IPS-NIHi11 (cell line): ENCODE data around the gene QDPR.

Source experiments
- DNase-seq: peaks from one replicate; pipeline ENCODE4 v3.0.0; 2012; ENCODE audit warnings: mixed read lengths, low spot score

Gene QDPR

DNA sequence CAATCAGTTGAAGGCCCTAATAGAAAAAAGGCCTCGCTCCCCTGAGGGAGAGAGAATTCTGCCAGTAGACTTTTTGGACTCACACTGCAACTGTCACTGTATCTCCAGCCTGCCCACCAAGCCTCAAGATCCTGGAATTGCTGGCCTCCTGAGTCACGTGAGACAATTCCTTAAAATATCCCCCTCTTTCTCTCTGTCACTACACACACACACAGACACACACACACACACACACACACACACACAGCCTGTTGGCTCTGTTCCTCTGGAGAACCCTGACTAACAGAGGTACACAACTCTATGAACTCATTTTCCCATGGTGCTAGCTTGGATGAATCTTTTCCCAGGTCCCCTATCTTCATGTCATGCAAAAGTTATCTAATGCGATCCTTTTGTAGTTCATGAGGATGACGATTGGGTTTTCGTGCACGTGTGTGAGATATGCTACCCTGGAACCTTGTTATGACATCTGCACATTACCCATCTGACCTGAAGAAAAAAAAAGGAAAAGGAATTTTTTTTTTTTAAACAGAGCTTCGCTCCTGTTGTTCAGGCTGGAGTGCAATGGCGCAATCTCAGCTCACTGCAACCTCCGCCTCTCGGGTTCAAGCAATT lies 16.8 kb upstream of the QDPR start:
- no peak for DNase-seq

GRCh38 chr4:17526695-17527477 lies 15.0 kb upstream of the QDPR start:
- no peak for DNase-seq

DNA sequence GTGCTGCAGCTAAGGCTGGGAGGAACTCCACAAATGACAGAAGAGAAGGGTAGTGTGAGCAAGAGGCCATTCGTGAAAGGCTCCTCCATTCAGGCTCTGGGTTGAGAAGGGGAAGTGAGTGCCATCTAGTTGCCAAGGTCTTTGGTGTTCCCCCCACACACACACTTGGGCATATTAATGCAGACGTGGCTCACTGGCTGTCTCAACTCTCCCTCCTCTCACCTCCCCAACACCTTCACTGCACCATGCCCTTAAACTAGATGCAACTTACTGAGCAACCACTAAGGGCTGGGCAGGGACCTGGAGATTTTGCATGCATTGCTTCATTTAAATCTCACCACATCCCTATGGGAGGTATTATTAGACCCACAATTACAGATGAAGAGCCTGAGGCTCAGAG lies 11.8 kb upstream of the QDPR start:
- no peak for DNase-seq

- DNase-seq, result no peak
Measured at GRCh38 chr4:17521595-17521994, 9.7 kb upstream of the QDPR start.

DNA sequence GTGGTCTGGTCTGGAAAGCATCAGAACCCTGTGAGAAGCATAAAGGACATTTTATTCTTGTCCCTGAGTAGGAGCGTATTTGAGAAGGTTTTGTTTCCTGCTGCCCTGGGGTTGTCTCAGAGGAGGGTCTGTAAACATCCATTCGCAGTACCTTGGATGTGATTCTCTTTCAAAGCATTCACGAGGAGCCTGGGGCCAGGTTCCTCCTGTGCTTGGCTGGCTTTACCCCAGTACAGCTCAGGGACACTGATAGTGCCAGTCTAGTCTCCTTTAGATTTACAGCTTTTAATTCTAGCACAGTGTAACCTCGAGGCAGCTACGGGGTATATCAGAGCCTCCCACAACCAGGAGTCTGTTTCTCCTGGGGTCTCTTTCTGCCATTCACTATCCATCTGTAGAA lies 5.8 kb upstream of the QDPR start:
- peak; percentile 13 for DNase-seq

- DNase-seq, result no peak
Measured at GRCh38 chr4:17516980-17517379, 5.1 kb upstream of the QDPR start.

- DNase-seq, result no peak
Measured at GRCh38 chr4:17515445-17516407, 3.8 kb upstream of the QDPR start.

- no peak for DNase-seq
Measured at GRCh38 chr4:17514865-17515264, 3.0 kb upstream of the QDPR start, which contains the start of gene CLRN2. Gene CLRN2, plus strand, starts transcription at chr4:17515165. Its CDS starts 102 bp downstream, at chr4:17515267.

DNA sequence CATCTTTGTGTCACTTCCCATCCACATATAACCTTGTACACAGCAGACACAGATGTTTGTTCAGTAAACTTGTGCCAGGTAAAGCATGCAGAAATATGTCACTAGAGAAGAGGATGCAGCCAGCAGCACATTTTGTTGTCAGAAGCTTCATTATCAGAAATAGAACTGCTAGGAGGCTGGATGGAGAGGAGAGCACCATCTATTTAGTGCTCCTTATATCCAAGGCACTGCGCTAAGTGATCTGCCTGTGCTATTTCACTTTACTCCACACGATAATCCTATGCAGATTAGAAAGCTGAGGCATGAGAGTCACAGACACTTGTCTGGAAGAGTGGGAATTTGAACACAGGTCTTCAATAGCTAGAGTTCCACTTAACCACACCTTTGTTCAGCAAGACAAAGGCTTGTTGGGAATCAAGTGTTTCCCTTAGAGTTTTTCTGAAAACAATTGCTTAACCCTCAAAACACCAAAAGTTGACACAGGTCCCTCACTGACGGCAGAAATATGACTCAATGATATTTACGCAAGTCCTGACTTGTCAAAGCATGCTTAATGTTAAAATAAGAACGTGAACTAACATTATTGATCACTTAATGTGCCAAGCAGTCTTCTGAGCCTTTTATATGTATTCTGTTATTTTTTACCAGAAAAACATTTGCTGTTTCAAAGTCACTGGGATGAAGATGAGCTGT lies 1.2 kb upstream of the QDPR start:
- DNase-seq, result no peak

- DNase-seq, result peak; percentile 49
Measured at GRCh38 chr4:17511509-17511949, 361 bp downstream of the QDPR start.

- DNase-seq, result no peak
Measured at GRCh38 chr4:17511051-17511450, 839 bp downstream of the QDPR start.

DNA sequence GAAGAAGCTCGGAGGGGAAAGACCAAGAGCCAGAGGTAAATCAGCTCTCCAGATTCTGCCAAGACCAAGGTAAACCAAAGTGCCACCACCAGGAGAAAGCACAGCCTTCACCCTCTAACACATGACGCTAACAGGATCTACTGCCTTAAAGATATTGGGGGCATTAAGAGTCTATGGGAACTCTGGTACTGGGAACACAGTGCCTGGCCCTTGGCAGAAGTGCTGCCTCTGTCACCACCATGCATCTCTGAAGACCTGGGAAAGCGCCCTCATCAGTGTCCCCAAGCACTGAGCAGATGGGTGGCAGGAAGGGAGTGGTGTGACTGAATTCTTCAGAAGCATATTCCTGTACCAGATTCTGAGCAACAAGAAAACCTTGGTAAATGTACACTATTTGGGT lies 1.3 kb downstream of the QDPR start:
- no peak for DNase-seq

GRCh38 chr4:17504081-17504480 lies 7.8 kb downstream of the QDPR start:
- DNase-seq, result no peak

DNA sequence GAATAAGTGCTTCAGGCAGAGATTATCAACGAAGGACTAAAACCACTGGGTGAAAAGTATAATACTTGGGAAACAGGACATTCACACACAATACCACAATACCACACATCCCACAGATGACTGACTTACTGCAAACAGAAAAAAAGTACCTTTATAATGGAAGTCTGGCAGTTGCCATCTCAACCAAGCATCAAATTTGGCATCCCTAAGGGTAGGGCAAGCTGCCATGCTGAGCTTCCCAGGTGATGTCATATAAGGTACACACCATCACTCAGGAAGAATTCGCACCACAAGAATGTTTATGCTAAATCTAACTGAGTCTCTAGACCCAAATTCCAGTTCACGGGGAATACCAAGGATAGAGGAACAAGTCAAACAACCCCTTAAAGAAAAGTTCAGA lies 9.1 kb downstream of the QDPR start:
- no peak for DNase-seq

- no peak for DNase-seq
Measured at GRCh38 chr4:17500574-17500973, 11.3 kb downstream of the QDPR start.

DNA sequence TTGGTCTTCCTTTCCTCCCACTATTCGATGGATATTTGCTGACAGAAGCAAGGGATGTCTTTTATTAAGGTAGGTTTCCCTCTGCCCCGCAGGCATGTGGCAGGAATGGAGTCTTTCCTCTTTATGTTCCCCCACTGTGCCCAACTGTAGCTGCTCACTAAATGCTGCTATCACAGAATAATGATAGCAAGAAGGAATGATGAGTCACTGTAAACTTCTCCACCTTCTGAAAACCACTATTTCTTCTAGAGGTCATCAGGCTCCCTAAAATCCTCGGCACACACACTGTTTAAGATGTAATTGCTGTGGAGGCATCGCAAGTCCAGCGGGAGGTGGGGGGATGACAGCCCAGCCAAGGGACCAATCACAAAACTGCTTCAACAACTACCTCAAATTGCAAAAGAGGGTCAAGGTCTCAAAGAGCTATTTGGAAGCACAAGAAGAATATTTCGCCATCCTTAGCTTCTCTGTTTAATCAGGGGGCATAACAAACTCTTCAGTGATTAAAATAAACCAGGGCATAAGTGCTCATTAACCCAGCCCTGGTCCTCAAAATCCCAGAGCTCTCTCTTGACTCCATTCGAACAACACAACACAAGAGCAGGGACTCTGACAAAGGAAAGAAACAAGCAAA lies 13.9 kb downstream of the QDPR start:
- DNase-seq, result no peak

DNA sequence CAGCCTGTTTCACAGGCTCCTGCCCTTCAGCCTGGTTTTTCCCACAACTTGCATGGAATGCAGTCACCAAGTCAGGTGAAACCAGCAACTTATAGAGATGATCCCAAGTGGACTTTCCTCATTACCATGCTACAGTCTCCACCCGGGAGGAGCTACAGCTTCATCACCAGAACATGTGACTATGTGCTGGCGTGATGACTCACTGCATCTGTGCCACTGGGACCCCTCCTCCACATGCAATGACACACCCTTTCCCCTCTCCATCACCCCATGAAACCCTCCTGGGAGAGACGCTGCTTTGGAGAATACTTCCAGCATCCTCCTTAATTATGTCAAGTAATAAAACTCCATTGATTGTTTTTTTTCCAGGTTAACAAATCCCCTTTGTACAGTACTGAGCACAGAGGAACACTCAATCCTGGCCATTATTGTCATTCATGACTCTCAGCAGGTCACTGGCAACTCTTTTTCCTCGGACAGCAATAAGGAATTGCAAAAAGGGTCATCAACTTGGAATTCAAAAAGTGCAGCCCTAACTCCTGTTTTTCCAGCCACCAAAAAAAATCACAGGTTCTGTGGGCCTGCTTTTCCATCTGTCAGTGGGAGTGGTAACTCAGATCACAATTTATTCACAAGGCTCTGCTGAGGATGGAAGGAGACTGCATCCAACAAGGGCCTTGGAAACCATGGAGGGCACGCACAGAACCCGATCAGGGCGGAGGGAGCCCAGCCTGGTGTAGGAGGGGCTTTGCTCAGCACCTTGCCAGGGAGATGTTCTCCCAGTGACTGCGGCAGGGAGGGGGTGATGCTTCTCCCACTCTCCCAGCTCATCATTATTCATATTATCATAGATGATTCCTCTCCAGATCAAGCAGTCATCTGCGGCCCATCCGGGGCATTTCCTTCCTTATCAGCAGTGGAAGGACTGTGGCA lies 17.4 kb downstream of the QDPR start:
- no peak for DNase-seq

DNA sequence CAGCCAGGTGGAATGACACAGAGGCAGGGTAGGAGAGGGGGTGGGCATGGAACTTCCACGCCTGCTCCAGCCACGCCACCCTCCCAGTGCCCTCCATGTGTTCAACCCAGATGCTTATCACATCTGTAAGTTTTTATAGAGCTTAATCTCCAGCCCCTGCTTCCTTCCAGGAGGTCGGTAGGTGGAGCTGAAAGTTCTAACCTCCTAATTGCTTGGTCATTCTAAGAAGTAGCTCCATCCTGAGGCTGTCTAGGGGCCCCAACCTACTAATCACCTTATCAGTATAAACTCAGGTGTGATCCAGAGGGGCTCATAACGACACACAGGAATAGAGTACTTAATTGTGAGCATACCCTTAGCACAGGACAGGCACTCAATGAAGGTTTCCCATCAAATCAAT lies 18.3 kb downstream of the QDPR start:
- no peak for DNase-seq

DNA sequence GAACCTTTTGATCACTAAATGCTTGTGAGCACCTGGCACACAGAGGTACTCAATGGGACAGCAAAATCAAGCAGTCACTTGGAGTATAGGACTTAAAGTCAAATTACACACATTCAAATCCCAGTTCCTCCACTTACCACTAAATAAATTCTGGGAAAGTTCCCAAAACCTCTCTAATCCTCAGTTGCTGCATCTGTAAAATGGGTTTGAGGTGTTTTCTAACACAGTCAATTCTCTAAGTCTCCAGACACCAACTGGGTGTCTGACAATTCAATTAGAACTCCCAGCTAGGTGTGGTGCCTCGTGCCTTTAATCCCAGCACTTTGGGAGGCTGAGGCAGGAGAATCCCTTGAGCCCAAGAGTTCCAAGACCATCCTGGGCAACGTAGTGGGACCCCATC lies 19.0 kb downstream of the QDPR start:
- DNase-seq, result no peak

GRCh38 chr4:17492058-17492741 lies 19.7 kb downstream of the QDPR start:
- DNase-seq, result no peak
